Subcutaneous abdominal adipose tissue (tissue), 5 donors: ENCODE results near the gene MOBP.

Source experiments
- H3K27ac ChIP-seq: one replicate; pipeline ENCODE4 v1.7.0; 2013; ENCODE audit warnings: low read depth, mild to moderate bottlenecking, inconsistent platforms, low read length, moderate library complexity
- H3K27me3 ChIP-seq, 5 donors: one replicate each; pipeline ENCODE4 v1.7.0; 2013; ENCODE audit warnings: low read length in 5 of 5, inconsistent platforms in 1 of 5; ENCODE audit not compliant: control insufficient read depth in 5 of 5, insufficient read depth in 4 of 5
- H3K36me3 ChIP-seq, 5 donors: one replicate each; pipeline ENCODE4 v1.7.0; 2013; ENCODE audit warnings: low read length in 5 of 5; ENCODE audit not compliant: control insufficient read depth in 5 of 5, insufficient read depth in 5 of 5
- H3K4me1 ChIP-seq, 5 donors: one replicate each; pipeline ENCODE4 v1.7.0; 2013; ENCODE audit warnings: low read length in 5 of 5, mild to moderate bottlenecking in 3 of 5, moderate library complexity in 1 of 5; ENCODE audit not compliant: control insufficient read depth in 5 of 5, insufficient read depth in 5 of 5
- H3K4me3 ChIP-seq, 5 donors: one replicate each; pipeline ENCODE4 v1.7.0; 2013; ENCODE audit warnings: low read length in 5 of 5, low read depth in 1 of 5
- H3K9ac ChIP-seq, 5 donors: one replicate each; pipeline ENCODE4 v1.7.0; 2013; ENCODE audit warnings: low read length in 5 of 5, mild to moderate bottlenecking in 4 of 5, moderate library complexity in 3 of 5
- H3K9me3 ChIP-seq, 5 donors: one replicate each; pipeline ENCODE4 v1.7.0; 2013; ENCODE audit warnings: low read length in 5 of 5; ENCODE audit not compliant: control insufficient read depth in 5 of 5
- donor health status: healthy.
- donor health status: healthy.
- donor health status: healthy.
- donor health status: healthy.
- donor health status: healthy.

MOBP gene

GRCh38 chr3:39550354-39551051, 83.0 kb downstream of the MOBP start:
- Histone ChIP-seq H3K4me3 (no peak overlapping the region), H3K27ac (no peak overlapping the region), H3K4me1 (no peaks in the 10 kb centered on the region), H3K27me3 (peaks cover 0 to 4% (median 0%) of the 10 kb centered on the region in 5 donors), H3K9me3 (no peaks in the 10 kb centered on the region), H3K36me3 (no peaks in the 10 kb centered on the region), H3K9ac (no peak overlapping the region)
